ENCODE data around the gene PIM1.

GRCh38 chr6:37177077-37177934 is 7.4 kb downstream of the PIM1 start:
- TF ChIP-seq CTCF (IDR thresholded peaks at IDR 0.05; ENCODE audit: insufficient read depth, low read length) (no peak), REST (IDR thresholded peaks at IDR 0.05; ENCODE audit: insufficient replicate concordance, low read depth) (peak; percentile 65)

All from HL-60 (cell line).